Neural progenitor cell (in vitro differentiated cells): ENCODE data around the gene FADS2. TPM values are rescaled to one million over a fixed set of nuclear protein-coding genes. Genes with fewer than 3 reads are reported as not detected.

Source experiments
- DNase-seq: peaks from one replicate; pipeline ENCODE4 v3.0.0-alpha.2; 2016; ENCODE audit warnings: low spot score
- H2AFZ ChIP-seq: fragments of 200-600 bp; sonication (generic); replicated peaks from 2 replicates; pipeline ENCODE4 v1.6.1; 2016; ENCODE audit warnings: antibody characterized with exemption
- H3F3A ChIP-seq: fragments of 200-600 bp; sonication (generic); 2 replicates; pipeline ENCODE4 v1.6.1; 2016; ENCODE audit warnings: antibody characterized with exemption, low read depth
- H3K27ac ChIP-seq: fragments of 200-600 bp; sonication (generic); 2 replicates; pipeline ENCODE4 v1.5.1; 2016; ENCODE audit warnings: mild to moderate bottlenecking
- H3K27me3 ChIP-seq: fragments of 200-600 bp; sonication (generic); 2 replicates; pipeline ENCODE4 v1.6.1; 2016; ENCODE audit warnings: mild to moderate bottlenecking, moderate library complexity
- H3K36me3 ChIP-seq: fragments of 200-600 bp; sonication (generic); 2 replicates; pipeline ENCODE4 v1.5.1; 2016
- H3K4me1 ChIP-seq: fragments of 200-600 bp; sonication (generic); 2 replicates; pipeline ENCODE4 v1.6.1; 2016; ENCODE audit warnings: mixed run types
- H3K4me2 ChIP-seq: fragments of 200-600 bp; sonication (generic); 2 replicates; pipeline ENCODE4 v1.6.1; 2016
- H3K4me3 ChIP-seq: fragments of 200-600 bp; sonication (generic); 2 replicates; pipeline ENCODE4 v1.5.1; 2016
- H3K79me2 ChIP-seq: fragments of 200-600 bp; sonication (generic); 2 replicates; pipeline ENCODE4 v1.6.1; 2016; ENCODE audit warnings: low read depth
- H3K9ac ChIP-seq: fragments of 200-600 bp; sonication (generic); 2 replicates; pipeline ENCODE4 v1.6.1; 2016
- H3K9me3 ChIP-seq: fragments of 200-600 bp; sonication (generic); 2 replicates; pipeline ENCODE4 v1.5.1; 2016; ENCODE audit warnings: low read depth
- H4K20me1 ChIP-seq: fragments of 200-600 bp; sonication (generic); 2 replicates; pipeline ENCODE4 v1.6.1; 2016; ENCODE audit warnings: low read depth
- H3K27ac Mint-ChIP-seq: 3 replicates; pipeline ENCODE4 v1.8.0; 2021; ENCODE audit warnings: mixed read lengths
- H3K27me3 Mint-ChIP-seq: 2 replicates; pipeline ENCODE4 v1.8.0; 2022; ENCODE audit warnings: low read depth, mild to moderate bottlenecking, inconsistent platforms, moderate library complexity, mixed read lengths; ENCODE audit not compliant: insufficient read depth
- H3K36me3 Mint-ChIP-seq: 3 replicates; pipeline ENCODE4 v1.8.0; 2021; ENCODE audit warnings: mixed read lengths
- H3K4me1 Mint-ChIP-seq: 3 replicates; pipeline ENCODE4 v1.8.0; 2021; ENCODE audit warnings: mixed read lengths
- H3K4me3 Mint-ChIP-seq: 3 replicates; pipeline ENCODE4 v1.8.0; 2021; ENCODE audit warnings: mild to moderate bottlenecking, moderate library complexity, mixed read lengths
- H3K9me3 Mint-ChIP-seq: 3 replicates; pipeline ENCODE4 v1.8.0; 2020; ENCODE audit warnings: mixed read lengths
- EZH2 ChIP-seq: fragments of 200-600 bp; sonication (generic); IDR thresholded peaks from 2 replicates; pipeline ENCODE4 v1.6.1; 2017; ENCODE audit warnings: antibody characterized with exemption, mild to moderate bottlenecking, moderate library complexity
- EZH2phosphoT487 ChIP-seq: fragments of 200-600 bp; sonication (generic); IDR thresholded peaks from 2 replicates; pipeline ENCODE4 v1.6.1; 2017; ENCODE audit warnings: antibody characterized with exemption
- total RNA-seq: library from RNA; depleted of rRNA; stranded (reverse); fragments of >200 nt; gene quantifications from 2 replicates; pipeline ENCODE4 v1.2.3, GENCODE V29; 2015; ENCODE audit warnings: low replicate concordance
- TF ChIP-seq, protein P1 (sequence below): fragments of 200-600 bp; sonication (generic); IDR thresholded peaks from 2 replicates; pipeline ENCODE4 v1.5.1; 2017; ENCODE audit warnings: antibody characterized with exemption, mild to moderate bottlenecking

Gene FADS2
- total RNA-seq, 1 donor from 2014 or later: 233 TPM

DNA sequence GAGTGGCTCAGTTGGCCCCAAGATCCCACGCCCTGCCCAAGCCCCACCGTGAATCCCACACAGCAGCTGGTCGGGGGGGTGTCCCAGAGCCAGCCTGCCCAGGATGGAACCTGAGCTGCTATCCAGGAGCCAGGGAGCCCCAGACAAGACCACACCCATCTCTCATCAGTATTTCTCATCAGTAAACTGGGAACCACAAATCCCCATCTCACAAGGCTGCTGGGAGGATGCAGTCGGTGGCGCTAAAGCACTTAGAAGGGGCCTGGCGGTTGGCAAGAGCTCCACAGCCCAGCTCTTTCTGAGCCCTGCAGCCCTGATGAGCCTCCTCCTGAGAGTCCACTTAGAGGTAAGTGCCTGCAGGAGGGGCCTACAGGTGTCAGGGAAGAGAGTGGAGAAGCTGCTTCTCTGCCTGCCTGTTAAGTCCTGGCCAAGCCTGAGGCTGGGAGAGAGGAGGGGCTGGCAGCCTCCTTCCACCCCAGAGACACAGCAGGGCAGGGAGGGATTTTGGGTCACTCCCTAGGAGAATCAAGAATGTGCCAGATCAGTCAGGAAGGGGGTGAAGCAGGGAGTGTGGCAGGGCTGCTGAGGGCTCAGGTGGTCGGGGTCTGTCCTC is 57.2 kb downstream of the FADS2 start:
- H3F3A ChIP-seq: no peaks in the 10 kb centered on the region
- Mint-ChIP-seq H3K36me3 (no peaks in the 10 kb centered on the region), H3K4me1 (peaks cover 13% of the 10 kb centered on the region), H3K9me3 (peaks cover 2% of the 10 kb centered on the region), H3K4me3 (no peak overlapping the region), H3K27me3 (peaks cover 4% of the 10 kb centered on the region), H3K27ac (no peak overlapping the region)
- no peaks in the 10 kb centered on the region for H3K27me3 ChIP-seq
- TF ChIP-seq EZH2: no peak
- TF ChIP-seq, protein P1, sequence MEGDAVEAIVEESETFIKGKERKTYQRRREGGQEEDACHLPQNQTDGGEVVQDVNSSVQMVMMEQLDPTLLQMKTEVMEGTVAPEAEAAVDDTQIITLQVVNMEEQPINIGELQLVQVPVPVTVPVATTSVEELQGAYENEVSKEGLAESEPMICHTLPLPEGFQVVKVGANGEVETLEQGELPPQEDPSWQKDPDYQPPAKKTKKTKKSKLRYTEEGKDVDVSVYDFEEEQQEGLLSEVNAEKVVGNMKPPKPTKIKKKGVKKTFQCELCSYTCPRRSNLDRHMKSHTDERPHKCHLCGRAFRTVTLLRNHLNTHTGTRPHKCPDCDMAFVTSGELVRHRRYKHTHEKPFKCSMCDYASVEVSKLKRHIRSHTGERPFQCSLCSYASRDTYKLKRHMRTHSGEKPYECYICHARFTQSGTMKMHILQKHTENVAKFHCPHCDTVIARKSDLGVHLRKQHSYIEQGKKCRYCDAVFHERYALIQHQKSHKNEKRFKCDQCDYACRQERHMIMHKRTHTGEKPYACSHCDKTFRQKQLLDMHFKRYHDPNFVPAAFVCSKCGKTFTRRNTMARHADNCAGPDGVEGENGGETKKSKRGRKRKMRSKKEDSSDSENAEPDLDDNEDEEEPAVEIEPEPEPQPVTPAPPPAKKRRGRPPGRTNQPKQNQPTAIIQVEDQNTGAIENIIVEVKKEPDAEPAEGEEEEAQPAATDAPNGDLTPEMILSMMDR: no peak
- H3K4me2 ChIP-seq: no peak overlapping the region
- H3K4me1 ChIP-seq: peaks cover 7% of the 10 kb centered on the region
- H4K20me1 ChIP-seq: peaks cover 6% of the 10 kb centered on the region
- no peak overlapping the region for H3K9ac ChIP-seq
- no peak overlapping the region for H2AFZ ChIP-seq
- H3K4me3 ChIP-seq: no peak overlapping the region
- H3K9me3 ChIP-seq: no peaks in the 10 kb centered on the region
- no peak overlapping the region for H3K27ac ChIP-seq
- H3K36me3 ChIP-seq: no peaks in the 10 kb centered on the region
- DNase-seq: peak; percentile 23
- H3K79me2 ChIP-seq: no peaks in the 10 kb centered on the region

DNA sequence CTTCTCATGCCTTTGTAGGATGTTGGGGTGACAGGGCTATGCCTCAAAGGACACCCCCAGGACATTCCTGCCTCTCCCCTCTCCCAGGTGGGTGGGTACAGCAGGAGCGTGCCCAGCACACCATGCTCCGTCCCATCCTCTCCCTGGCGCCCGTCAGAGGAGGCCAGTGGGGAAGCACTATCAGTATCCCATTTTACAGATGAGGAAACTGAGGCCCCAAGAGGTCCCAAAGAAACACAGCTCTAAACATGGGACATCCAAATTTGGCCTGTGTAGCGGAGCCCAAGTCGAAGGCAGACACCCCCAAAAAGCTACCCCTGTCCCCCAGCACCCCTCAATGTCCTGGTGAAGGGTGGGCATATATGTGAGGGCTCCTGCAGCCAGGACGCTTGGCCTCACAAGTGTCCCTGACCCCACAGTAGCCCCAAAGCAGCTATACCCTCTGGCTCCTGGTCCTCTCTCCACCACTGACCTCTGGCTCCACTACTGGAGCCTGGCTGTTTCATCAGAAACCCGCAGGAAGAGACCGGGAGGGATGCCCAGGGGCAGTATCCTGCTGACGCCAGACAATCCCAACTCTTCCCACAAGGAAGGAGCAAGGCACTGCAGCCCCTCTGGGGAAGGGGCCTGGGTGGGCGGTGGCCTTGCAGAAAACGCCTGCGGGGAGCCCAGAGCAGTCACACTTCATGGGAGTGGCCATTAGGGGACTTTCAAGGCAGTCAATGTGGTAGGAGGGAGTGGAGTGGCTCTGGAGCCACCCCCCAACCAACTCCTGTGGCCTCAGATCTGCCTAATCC is 57.9 kb downstream of the FADS2 start:
- Histone ChIP-seq H3K9ac (no peak overlapping the region), H3K4me3 (no peak overlapping the region), H3K27ac (no peak overlapping the region), H4K20me1 (peaks cover 7% of the 10 kb centered on the region), H3K9me3 (no peaks in the 10 kb centered on the region), H3K27me3 (no peaks in the 10 kb centered on the region), H3K36me3 (no peaks in the 10 kb centered on the region), H3K4me2 (no peak overlapping the region), H3F3A (no peaks in the 10 kb centered on the region), H2AFZ (no peak overlapping the region), H3K4me1 (peaks cover 14% of the 10 kb centered on the region), H3K79me2 (no peaks in the 10 kb centered on the region)
- H3K27me3 Mint-ChIP-seq: peaks cover 4% of the 10 kb centered on the region
- TF ChIP-seq, protein P1: no peak
- no peak for TF ChIP-seq EZH2
- no peak for TF ChIP-seq EZH2phosphoT487
- DNase-seq: no peak
- H3K9me3 Mint-ChIP-seq: no peaks in the 10 kb centered on the region
- no peak overlapping the region for H3K4me3 Mint-ChIP-seq
- H3K27ac Mint-ChIP-seq: no peak overlapping the region
- peaks cover 10% of the 10 kb centered on the region for H3K4me1 Mint-ChIP-seq
- H3K36me3 Mint-ChIP-seq: no peaks in the 10 kb centered on the region

DNA sequence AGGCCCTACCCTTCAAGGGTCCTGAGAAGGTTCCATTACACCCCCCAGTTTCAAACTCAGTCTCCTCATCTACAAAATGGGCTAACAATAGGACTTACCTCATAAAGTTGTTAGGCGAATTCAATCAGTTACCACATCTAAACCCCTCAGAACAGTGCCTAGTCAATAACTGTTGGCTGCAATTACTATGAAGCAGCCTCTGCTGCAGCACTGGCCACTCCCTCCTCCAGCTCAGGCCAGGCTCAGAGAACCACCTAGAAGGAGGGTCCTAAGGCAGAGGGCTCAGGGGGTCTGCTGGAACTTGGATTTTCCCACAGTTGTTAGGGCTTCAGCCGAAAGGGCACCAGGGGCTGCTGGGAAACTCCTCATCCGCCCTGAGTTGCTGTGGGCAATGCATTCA is 58.5 kb downstream of the FADS2 start:
- no peak overlapping the region for H3K27ac ChIP-seq
- TF ChIP-seq EZH2 (no peak), EZH2phosphoT487 (no peak)
- TF ChIP-seq, protein P1: no peak
- no peaks in the 10 kb centered on the region for H3K36me3 ChIP-seq
- no peaks in the 10 kb centered on the region for H3K9me3 ChIP-seq
- peaks cover 4% of the 10 kb centered on the region for H3K27me3 Mint-ChIP-seq
- H4K20me1 ChIP-seq: peaks cover 7% of the 10 kb centered on the region
- no peak overlapping the region for H3K4me3 Mint-ChIP-seq
- H3K9ac ChIP-seq: no peak overlapping the region
- H3K79me2 ChIP-seq: no peaks in the 10 kb centered on the region
- no peak for DNase-seq
- no peak overlapping the region for H2AFZ ChIP-seq
- peaks cover under 1% of the 10 kb centered on the region for H3K27me3 ChIP-seq
- peaks cover under 1% of the 10 kb centered on the region for H3F3A ChIP-seq
- no peaks in the 10 kb centered on the region for H3K36me3 Mint-ChIP-seq
- peaks cover 11% of the 10 kb centered on the region for H3K4me1 ChIP-seq
- H3K9me3 Mint-ChIP-seq: no peaks in the 10 kb centered on the region
- H3K4me1 Mint-ChIP-seq: peaks cover 5% of the 10 kb centered on the region
- no peak overlapping the region for H3K4me3 ChIP-seq
- no peak overlapping the region for H3K4me2 ChIP-seq
- no peak overlapping the region for H3K27ac Mint-ChIP-seq
